Liver (tissue), 9 donors: ENCODE results near the gene GATAD2B. TPM values are rescaled to one million over a fixed set of nuclear protein-coding genes. Genes with fewer than 3 reads are reported as not detected.

Source experiments
- DNase-seq: peaks from one replicate; pipeline ENCODE4 v3.0.0-alpha.2; 2017; ENCODE audit warnings: low spot score
- H3K27ac ChIP-seq, 2 donors: one replicate each; pipeline ENCODE4 v1.7.0; 2013; ENCODE audit warnings: inconsistent platforms in 2 of 2, low read length in 2 of 2, control low read depth in 1 of 2, low read depth in 1 of 2, mild to moderate bottlenecking in 1 of 2
- H3K27me3 ChIP-seq, 4 donors: one replicate each; pipeline versions ENCODE4 v1.6.1 to v1.7.0; 2013; ENCODE audit warnings: low read length in 3 of 4, inconsistent platforms in 1 of 4, mild to moderate bottlenecking in 1 of 4, moderate library complexity in 1 of 4; ENCODE audit not compliant: control insufficient read depth in 4 of 4, insufficient read depth in 4 of 4
- H3K36me3 ChIP-seq, 4 donors: one replicate each; pipeline versions ENCODE4 v1.6.1 to v1.7.0; 2013; ENCODE audit warnings: low read length in 3 of 4, mild to moderate bottlenecking in 3 of 4, low read depth in 1 of 4, moderate library complexity in 1 of 4; ENCODE audit not compliant: control insufficient read depth in 4 of 4, insufficient read depth in 3 of 4
- H3K4me1 ChIP-seq, 4 donors: one replicate each; pipeline versions ENCODE4 v1.6.1 to v1.7.0; 2013; ENCODE audit warnings: low read length in 3 of 4, mild to moderate bottlenecking in 3 of 4, moderate library complexity in 1 of 4; ENCODE audit not compliant: control insufficient read depth in 4 of 4, insufficient read depth in 4 of 4
- H3K4me3 ChIP-seq, 3 donors: one replicate each; pipeline versions ENCODE4 v1.6.1 to v1.7.0; 2013; ENCODE audit warnings: low read length in 3 of 3, control low read depth in 1 of 3, low read depth in 1 of 3, mild to moderate bottlenecking in 1 of 3
- H3K9ac ChIP-seq, 2 donors: one replicate each; pipeline ENCODE4 v1.7.0; 2013; ENCODE audit warnings: low read length in 2 of 2, mild to moderate bottlenecking in 2 of 2, moderate library complexity in 2 of 2, control low read depth in 1 of 2, low read depth in 1 of 2
- H3K9me3 ChIP-seq, 4 donors: one replicate each; pipeline versions ENCODE4 v1.6.1 to v1.7.0; 2013; ENCODE audit warnings: low read length in 3 of 4; ENCODE audit not compliant: control insufficient read depth in 4 of 4
- EGR1 ChIP-seq, 2 donors: IDR thresholded peaks; 2 replicates each; pipeline ENCODE4 v1.6.1; 2016 to 2018; ENCODE audit warnings: antibody characterized with exemption in 2 of 2, low read depth in 2 of 2
- FOXA1 ChIP-seq: IDR thresholded peaks from 2 replicates; pipeline ENCODE4 v1.6.1; 2016; ENCODE audit warnings: antibody characterized with exemption
- FOXA2 ChIP-seq: IDR thresholded peaks from 2 replicates; pipeline ENCODE4 v1.6.1; 2016; ENCODE audit warnings: antibody characterized with exemption
- GABPA ChIP-seq, 2 donors: IDR thresholded peaks in 1 of 2; conservative IDR thresholded peaks in 1 of 2; 2 replicates each; pipeline ENCODE4 v1.6.1; 2016; ENCODE audit warnings: antibody characterized with exemption in 2 of 2, mild to moderate bottlenecking in 1 of 2, moderate library complexity in 1 of 2
- HNF4A ChIP-seq, 2 donors: conservative IDR thresholded peaks; 2 replicates each; pipeline ENCODE4 v1.6.1; 2016; ENCODE audit warnings: antibody characterized with exemption in 2 of 2, mild to moderate bottlenecking in 2 of 2
- HNF4G ChIP-seq: IDR thresholded peaks from 2 replicates; pipeline ENCODE4 v1.6.1; 2016; ENCODE audit warnings: antibody characterized with exemption
- JUND ChIP-seq, 2 donors: IDR thresholded peaks; 2 replicates each; pipeline ENCODE4 v1.6.1; 2016; ENCODE audit warnings: antibody characterized with exemption in 2 of 2
- NR2F2 ChIP-seq: IDR thresholded peaks from 2 replicates; pipeline ENCODE4 v1.6.1; 2016; ENCODE audit warnings: antibody characterized with exemption
- RAD21 ChIP-seq, 2 donors: IDR thresholded peaks; 2 replicates each; pipeline ENCODE4 v1.6.1; 2016; ENCODE audit warnings: antibody characterized with exemption in 2 of 2, mild to moderate bottlenecking in 2 of 2
- REST ChIP-seq: IDR thresholded peaks from 2 replicates; pipeline ENCODE4 v1.6.1; 2016; ENCODE audit warnings: antibody characterized with exemption, mild to moderate bottlenecking
- RXRA ChIP-seq, 2 donors: IDR thresholded peaks; 2 replicates each; pipeline ENCODE4 v1.6.1; 2017 to 2018; ENCODE audit warnings: antibody characterized with exemption in 2 of 2, mild to moderate bottlenecking in 1 of 2
- SP1 ChIP-seq: IDR thresholded peaks from 2 replicates; pipeline ENCODE4 v1.6.1; 2018; ENCODE audit warnings: antibody characterized with exemption, mild to moderate bottlenecking
- TAF1 ChIP-seq: conservative IDR thresholded peaks from 2 replicates; pipeline ENCODE4 v1.6.1; 2016; ENCODE audit warnings: antibody characterized with exemption, mild to moderate bottlenecking
- YY1 ChIP-seq: IDR thresholded peaks from 2 replicates; pipeline ENCODE4 v1.6.1; 2016; ENCODE audit warnings: antibody characterized with exemption, mild to moderate bottlenecking
- ZBTB33 ChIP-seq: IDR thresholded peaks from 2 replicates; pipeline ENCODE4 v1.6.1; 2016; ENCODE audit warnings: antibody characterized with exemption
- WGBS: extraction: QIAGEN DNeasy Blood & Tissue Kit; methylation state at CpG from one replicate; pipeline ENCODE4 v1.1.7; 2013; 5-methylcytosine and 5-hydroxymethylcytosine counted together
- polyA plus RNA-seq, 2 donors: library from polyadenylated mRNA; stranded (reverse) in 1 of 2; unstranded in 1 of 2; fragments of 200-250 nt in 1 of 2; fragments of >200 nt in 1 of 2; fragmentation: Nextera tagmentation in 1 of 2; extraction: Ambion mirVana in 1 of 2; gene quantifications; one replicate each; pipeline versions ENCODE4 v1.2.1 to v1.2.3, GENCODE V29; 2013 to 2015
- total RNA-seq, 2 donors: library from RNA; depleted of rRNA; stranded (reverse); fragments of >200 nt; gene quantifications; one replicate each; pipeline ENCODE4 v1.2.3, GENCODE V29; 2014
- TF ChIP-seq, protein P1 (sequence below): IDR thresholded peaks from 2 replicates; pipeline ENCODE4 v1.6.1; 2016; ENCODE audit warnings: antibody characterized with exemption
- TF ChIP-seq, protein P2 (sequence below): fragments of 150-350 bp; IDR thresholded peaks from 2 replicates; pipeline ENCODE4 v1.5.1; 2017; ENCODE audit warnings: improper control_type of control experiment, low read depth, low read length; ENCODE audit not compliant: missing input control
- TF ChIP-seq, protein P3 (sequence below): IDR thresholded peaks from 2 replicates; pipeline ENCODE4 v1.6.1; 2016; ENCODE audit warnings: antibody characterized with exemption
- donor health status: healthy.
- donor health status: healthy.
- donor health status: healthy.
- donor health status: healthy.
- donor health status: healthy.

GATAD2B gene
- total and polyA plus RNA-seq, 4 donors: 3.2 to 4.9 (median 3.9) TPM

- H3K36me3 ChIP-seq: peaks cover 2 to 30% (median 14%) of the 10 kb centered on the region in 4 donors
- DNase-seq: no peak
- H3K9me3 ChIP-seq: no peaks in the 10 kb centered on the region
- no peak overlapping the region for H3K4me3 ChIP-seq
- H3K27me3 ChIP-seq: no peaks in the 10 kb centered on the region
- WGBS: 85% methylated on average over 1 of the region's 1 CpG
- peaks cover 5 to 8% (median 6%) of the 10 kb centered on the region in 4 donors for H3K4me1 ChIP-seq
- TF ChIP-seq, protein P1, sequence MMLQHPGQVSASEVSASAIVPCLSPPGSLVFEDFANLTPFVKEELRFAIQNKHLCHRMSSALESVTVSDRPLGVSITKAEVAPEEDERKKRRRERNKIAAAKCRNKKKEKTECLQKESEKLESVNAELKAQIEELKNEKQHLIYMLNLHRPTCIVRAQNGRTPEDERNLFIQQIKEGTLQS: no peak
- no peak for TF ChIP-seq EGR1 (IDR thresholded peaks at IDR 0.05; ENCODE audit: low read depth in 2 of 2)
- no peak for TF ChIP-seq FOXA2
- no peak for TF ChIP-seq RXRA (IDR thresholded peaks at IDR 0.05)
- TF ChIP-seq, protein P2, sequence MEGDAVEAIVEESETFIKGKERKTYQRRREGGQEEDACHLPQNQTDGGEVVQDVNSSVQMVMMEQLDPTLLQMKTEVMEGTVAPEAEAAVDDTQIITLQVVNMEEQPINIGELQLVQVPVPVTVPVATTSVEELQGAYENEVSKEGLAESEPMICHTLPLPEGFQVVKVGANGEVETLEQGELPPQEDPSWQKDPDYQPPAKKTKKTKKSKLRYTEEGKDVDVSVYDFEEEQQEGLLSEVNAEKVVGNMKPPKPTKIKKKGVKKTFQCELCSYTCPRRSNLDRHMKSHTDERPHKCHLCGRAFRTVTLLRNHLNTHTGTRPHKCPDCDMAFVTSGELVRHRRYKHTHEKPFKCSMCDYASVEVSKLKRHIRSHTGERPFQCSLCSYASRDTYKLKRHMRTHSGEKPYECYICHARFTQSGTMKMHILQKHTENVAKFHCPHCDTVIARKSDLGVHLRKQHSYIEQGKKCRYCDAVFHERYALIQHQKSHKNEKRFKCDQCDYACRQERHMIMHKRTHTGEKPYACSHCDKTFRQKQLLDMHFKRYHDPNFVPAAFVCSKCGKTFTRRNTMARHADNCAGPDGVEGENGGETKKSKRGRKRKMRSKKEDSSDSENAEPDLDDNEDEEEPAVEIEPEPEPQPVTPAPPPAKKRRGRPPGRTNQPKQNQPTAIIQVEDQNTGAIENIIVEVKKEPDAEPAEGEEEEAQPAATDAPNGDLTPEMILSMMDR: no peak
- no peak for TF ChIP-seq JUND (IDR thresholded peaks at IDR 0.05)
- TF ChIP-seq YY1: no peak
- TF ChIP-seq HNF4A (conservative IDR thresholded peaks at IDR 0.05): no peak
- no peak for TF ChIP-seq HNF4G
- H3K27ac ChIP-seq: no peak overlapping the region
- H3K9ac ChIP-seq: no peak overlapping the region
These were observed 5.5 kb upstream of the GATAD2B start for GRCh38 chr1:153928245-153928644.

- Histone ChIP-seq H3K9me3 (no peaks in the 10 kb centered on the region), H3K4me1 (peaks cover 8 to 14% (median 11%) of the 10 kb centered on the region in 4 donors), H3K36me3 (peaks cover 2 to 16% (median 9%) of the 10 kb centered on the region in 4 donors), H3K27ac (no peak overlapping the region), H3K27me3 (no peaks in the 10 kb centered on the region), H3K9ac (no peak overlapping the region), H3K4me3 (no peak overlapping the region)
- DNase-seq: no peak
- 86% methylated on average over 4 of the region's 4 CpGs for WGBS
- TF ChIP-seq FOXA2 (no peak), GABPA (IDR thresholded peaks at IDR 0.05 in 1 of 2, conservative IDR thresholded peaks at IDR 0.05 in 1 of 2) (no peak), HNF4A (conservative IDR thresholded peaks at IDR 0.05) (no peak), RXRA (IDR thresholded peaks at IDR 0.05) (no peak), HNF4G (no peak), NR2F2 (no peak), REST (no peak), SP1 (no peak), TAF1 (no peak), EGR1 (IDR thresholded peaks at IDR 0.05; ENCODE audit: low read depth in 2 of 2) (no peak), ZBTB33 (no peak), RAD21 (IDR thresholded peaks at IDR 0.05) (no peak), JUND (IDR thresholded peaks at IDR 0.05) (no peak), FOXA1 (no peak), YY1 (no peak)
- TF ChIP-seq, protein P2: no peak
- TF ChIP-seq, protein P1: no peak
- TF ChIP-seq, protein P3, sequence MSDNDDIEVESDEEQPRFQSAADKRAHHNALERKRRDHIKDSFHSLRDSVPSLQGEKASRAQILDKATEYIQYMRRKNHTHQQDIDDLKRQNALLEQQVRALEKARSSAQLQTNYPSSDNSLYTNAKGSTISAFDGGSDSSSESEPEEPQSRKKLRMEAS: no peak
These were observed 3.6 kb upstream of the GATAD2B start for GRCh38 chr1:153926405-153926804.
